Measurements from ENCODE around the gene TMEM256.

DNA sequence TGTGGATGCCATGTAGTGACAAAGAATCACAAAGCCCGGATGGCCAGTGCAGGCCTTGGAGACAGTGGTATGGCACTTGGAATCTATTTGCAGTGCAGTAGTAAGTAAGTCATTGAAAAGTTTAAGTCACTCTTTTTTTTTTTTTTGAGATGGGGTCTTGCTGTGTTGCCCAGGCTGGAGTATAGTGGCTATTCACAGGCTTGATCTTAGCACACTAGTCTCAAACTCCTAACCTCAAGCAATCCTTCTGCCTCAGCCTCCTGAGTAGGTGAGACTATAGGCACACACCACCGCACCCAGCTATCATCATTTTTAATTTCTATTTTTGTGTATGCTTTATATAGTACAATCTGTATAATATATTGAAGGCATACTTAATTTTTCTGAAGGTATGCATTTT lies 5.3 kb downstream of the TMEM256 start:
- TF ChIP-seq, protein P1, sequence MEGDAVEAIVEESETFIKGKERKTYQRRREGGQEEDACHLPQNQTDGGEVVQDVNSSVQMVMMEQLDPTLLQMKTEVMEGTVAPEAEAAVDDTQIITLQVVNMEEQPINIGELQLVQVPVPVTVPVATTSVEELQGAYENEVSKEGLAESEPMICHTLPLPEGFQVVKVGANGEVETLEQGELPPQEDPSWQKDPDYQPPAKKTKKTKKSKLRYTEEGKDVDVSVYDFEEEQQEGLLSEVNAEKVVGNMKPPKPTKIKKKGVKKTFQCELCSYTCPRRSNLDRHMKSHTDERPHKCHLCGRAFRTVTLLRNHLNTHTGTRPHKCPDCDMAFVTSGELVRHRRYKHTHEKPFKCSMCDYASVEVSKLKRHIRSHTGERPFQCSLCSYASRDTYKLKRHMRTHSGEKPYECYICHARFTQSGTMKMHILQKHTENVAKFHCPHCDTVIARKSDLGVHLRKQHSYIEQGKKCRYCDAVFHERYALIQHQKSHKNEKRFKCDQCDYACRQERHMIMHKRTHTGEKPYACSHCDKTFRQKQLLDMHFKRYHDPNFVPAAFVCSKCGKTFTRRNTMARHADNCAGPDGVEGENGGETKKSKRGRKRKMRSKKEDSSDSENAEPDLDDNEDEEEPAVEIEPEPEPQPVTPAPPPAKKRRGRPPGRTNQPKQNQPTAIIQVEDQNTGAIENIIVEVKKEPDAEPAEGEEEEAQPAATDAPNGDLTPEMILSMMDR (IDR thresholded peaks at IDR 0.05), result no peak
- TF ChIP-seq POLR2A (IDR thresholded peaks at IDR 0.05), result no peak
- no peak for TF ChIP-seq EP300 (IDR thresholded peaks at IDR 0.05)

Measured in ovary (tissue), 3 donors.